Liver (tissue), 9 donors: Measurements from ENCODE around the gene CD300LB. TPM values are rescaled to one million over a fixed set of nuclear protein-coding genes. Genes with fewer than 3 reads are reported as not detected.

Experiments
- DNase-seq: peaks from one replicate; pipeline ENCODE4 v3.0.0-alpha.2; 2017; ENCODE audit warnings: low spot score
- H3K27ac ChIP-seq, 2 donors: one replicate each; pipeline ENCODE4 v1.7.0; 2013; ENCODE audit warnings: inconsistent platforms in 2 of 2, low read length in 2 of 2, control low read depth in 1 of 2, low read depth in 1 of 2, mild to moderate bottlenecking in 1 of 2
- H3K27me3 ChIP-seq, 4 donors: one replicate each; pipeline versions ENCODE4 v1.6.1 to v1.7.0; 2013; ENCODE audit warnings: low read length in 3 of 4, inconsistent platforms in 1 of 4, mild to moderate bottlenecking in 1 of 4, moderate library complexity in 1 of 4; ENCODE audit not compliant: control insufficient read depth in 4 of 4, insufficient read depth in 4 of 4
- H3K36me3 ChIP-seq, 4 donors: one replicate each; pipeline versions ENCODE4 v1.6.1 to v1.7.0; 2013; ENCODE audit warnings: low read length in 3 of 4, mild to moderate bottlenecking in 3 of 4, low read depth in 1 of 4, moderate library complexity in 1 of 4; ENCODE audit not compliant: control insufficient read depth in 4 of 4, insufficient read depth in 3 of 4
- H3K4me1 ChIP-seq, 4 donors: one replicate each; pipeline versions ENCODE4 v1.6.1 to v1.7.0; 2013; ENCODE audit warnings: low read length in 3 of 4, mild to moderate bottlenecking in 3 of 4, moderate library complexity in 1 of 4; ENCODE audit not compliant: control insufficient read depth in 4 of 4, insufficient read depth in 4 of 4
- H3K4me3 ChIP-seq, 3 donors: one replicate each; pipeline versions ENCODE4 v1.6.1 to v1.7.0; 2013; ENCODE audit warnings: low read length in 3 of 3, control low read depth in 1 of 3, low read depth in 1 of 3, mild to moderate bottlenecking in 1 of 3
- H3K9ac ChIP-seq, 2 donors: one replicate each; pipeline ENCODE4 v1.7.0; 2013; ENCODE audit warnings: low read length in 2 of 2, mild to moderate bottlenecking in 2 of 2, moderate library complexity in 2 of 2, control low read depth in 1 of 2, low read depth in 1 of 2
- H3K9me3 ChIP-seq, 4 donors: one replicate each; pipeline versions ENCODE4 v1.6.1 to v1.7.0; 2013; ENCODE audit warnings: low read length in 3 of 4; ENCODE audit not compliant: control insufficient read depth in 4 of 4
- ATF3 ChIP-seq: IDR thresholded peaks from 2 replicates; pipeline ENCODE4 v1.6.1; 2016; ENCODE audit warnings: antibody characterized with exemption
- CTCF ChIP-seq: fragments of 150-350 bp; IDR thresholded peaks from 2 replicates; pipeline ENCODE4 v1.5.1; 2017; ENCODE audit warnings: improper control_type of control experiment, low read depth, low read length; ENCODE audit not compliant: missing input control
- GABPA ChIP-seq, 2 donors: IDR thresholded peaks in 1 of 2; conservative IDR thresholded peaks in 1 of 2; 2 replicates each; pipeline ENCODE4 v1.6.1; 2016; ENCODE audit warnings: antibody characterized with exemption in 2 of 2, mild to moderate bottlenecking in 1 of 2, moderate library complexity in 1 of 2
- HNF4A ChIP-seq, 2 donors: conservative IDR thresholded peaks; 2 replicates each; pipeline ENCODE4 v1.6.1; 2016; ENCODE audit warnings: antibody characterized with exemption in 2 of 2, mild to moderate bottlenecking in 2 of 2
- HNF4G ChIP-seq: IDR thresholded peaks from 2 replicates; pipeline ENCODE4 v1.6.1; 2016; ENCODE audit warnings: antibody characterized with exemption
- JUND ChIP-seq, 2 donors: IDR thresholded peaks; 2 replicates each; pipeline ENCODE4 v1.6.1; 2016; ENCODE audit warnings: antibody characterized with exemption in 2 of 2
- MAX ChIP-seq: IDR thresholded peaks from 2 replicates; pipeline ENCODE4 v1.6.1; 2016; ENCODE audit warnings: antibody characterized with exemption
- NR2F2 ChIP-seq: IDR thresholded peaks from 2 replicates; pipeline ENCODE4 v1.6.1; 2016; ENCODE audit warnings: antibody characterized with exemption
- RAD21 ChIP-seq, 2 donors: IDR thresholded peaks; 2 replicates each; pipeline ENCODE4 v1.6.1; 2016; ENCODE audit warnings: antibody characterized with exemption in 2 of 2, mild to moderate bottlenecking in 2 of 2
- REST ChIP-seq: IDR thresholded peaks from 2 replicates; pipeline ENCODE4 v1.6.1; 2016; ENCODE audit warnings: antibody characterized with exemption, mild to moderate bottlenecking
- SP1 ChIP-seq: IDR thresholded peaks from 2 replicates; pipeline ENCODE4 v1.6.1; 2018; ENCODE audit warnings: antibody characterized with exemption, mild to moderate bottlenecking
- TAF1 ChIP-seq: conservative IDR thresholded peaks from 2 replicates; pipeline ENCODE4 v1.6.1; 2016; ENCODE audit warnings: antibody characterized with exemption, mild to moderate bottlenecking
- WGBS: extraction: QIAGEN DNeasy Blood & Tissue Kit; methylation state at CpG from one replicate; pipeline ENCODE4 v1.1.7; 2013; 5-methylcytosine and 5-hydroxymethylcytosine counted together
- polyA plus RNA-seq, 2 donors: library from polyadenylated mRNA; stranded (reverse) in 1 of 2; unstranded in 1 of 2; fragments of 200-250 nt in 1 of 2; fragments of >200 nt in 1 of 2; fragmentation: Nextera tagmentation in 1 of 2; extraction: Ambion mirVana in 1 of 2; gene quantifications; one replicate each; pipeline versions ENCODE4 v1.2.1 to v1.2.3, GENCODE V29; 2013 to 2015
- total RNA-seq, 2 donors: library from RNA; depleted of rRNA; stranded (reverse); fragments of >200 nt; gene quantifications; one replicate each; pipeline ENCODE4 v1.2.3, GENCODE V29; 2014
- donor health status: healthy.
- donor health status: healthy.
- donor health status: healthy.
- donor health status: healthy.
- donor health status: healthy.

The CD300LB gene
- total and polyA plus RNA-seq, 4 donors = 0.08 to 0.33 (median 0.09) TPM; not detected in 1

- Histone ChIP-seq H3K4me1 (no peaks in the 10 kb centered on the region), H3K27me3 (no peaks in the 10 kb centered on the region), H3K9me3 (no peaks in the 10 kb centered on the region), H3K36me3 (peaks cover 0 to 2% (median 0%) of the 10 kb centered on the region in 4 donors), H3K4me3 (no peak overlapping the region), H3K27ac (no peak overlapping the region), H3K9ac (no peak overlapping the region)
- DNase-seq = no peak
- no peak for TF ChIP-seq HNF4A (conservative IDR thresholded peaks at IDR 0.05)
- WGBS = 94% methylated on average over 5 of the region's 5 CpGs
Measured at GRCh38 chr17:74485841-74486240, 45.4 kb downstream of the CD300LB start.

- H3K36me3 ChIP-seq = peaks cover 0 to 2% (median 0%) of the 10 kb centered on the region in 4 donors
- H3K9ac ChIP-seq = no peak overlapping the region
- no peaks in the 10 kb centered on the region for H3K27me3 ChIP-seq
- no peak for DNase-seq
- H3K27ac ChIP-seq = no peak overlapping the region
- H3K4me3 ChIP-seq = no peak overlapping the region
- no peaks in the 10 kb centered on the region for H3K9me3 ChIP-seq
- no peak for TF ChIP-seq RAD21 (IDR thresholded peaks at IDR 0.05)
- no peak for TF ChIP-seq MAX
- TF ChIP-seq NR2F2 = no peak
- no peak for TF ChIP-seq JUND (IDR thresholded peaks at IDR 0.05)
- TF ChIP-seq CTCF = no peak
- TF ChIP-seq HNF4G = no peak
- TF ChIP-seq TAF1 = no peak
- no peak for TF ChIP-seq SP1
- no peak for TF ChIP-seq GABPA (IDR thresholded peaks at IDR 0.05 in 1 of 2, conservative IDR thresholded peaks at IDR 0.05 in 1 of 2)
- no peak for TF ChIP-seq REST
- no peaks in the 10 kb centered on the region for H3K4me1 ChIP-seq
- 66% methylated on average over 9 of the region's 9 CpGs for WGBS
Measured at GRCh38 chr17:74485022-74485743, 46.1 kb downstream of the CD300LB start.

- H3K9ac ChIP-seq = no peak overlapping the region
- H3K36me3 ChIP-seq = peaks cover 0 to 2% (median 0%) of the 10 kb centered on the region in 4 donors
- no peak overlapping the region for H3K27ac ChIP-seq
Measured at GRCh38 chr17:74484066-74484465, 47.2 kb downstream of the CD300LB start.

More at GRCh38 chr17:74484066-74484465, 47.2 kb downstream of the CD300LB start:
- 82% methylated on average over 9 of the region's 9 CpGs for WGBS
- Histone ChIP-seq H3K9me3 (no peaks in the 10 kb centered on the region), H3K27me3 (no peaks in the 10 kb centered on the region), H3K4me1 (no peaks in the 10 kb centered on the region), H3K4me3 (no peak overlapping the region)
- no peak for DNase-seq
- no peak for TF ChIP-seq CTCF
- TF ChIP-seq TAF1 = no peak
- no peak for TF ChIP-seq NR2F2
- TF ChIP-seq MAX = no peak
- TF ChIP-seq REST = no peak
- no peak for TF ChIP-seq ATF3
- no peak for TF ChIP-seq HNF4G
- TF ChIP-seq JUND (IDR thresholded peaks at IDR 0.05) = no peak
- no peak for TF ChIP-seq RAD21 (IDR thresholded peaks at IDR 0.05)
- TF ChIP-seq HNF4A (conservative IDR thresholded peaks at IDR 0.05) = no peak
